ENCODE measurements around the gene VSTM1. TPM values are rescaled to one million over a fixed set of nuclear protein-coding genes. Genes with fewer than 3 reads are reported as not detected.
"Not testable (repeated sequence)": the region's sequence is repeated elsewhere in the genome, so short reads cannot be mapped to it uniquely, and the experiment has no call there.

The VSTM1 gene
- total and polyA plus RNA-seq, 9 donors = 0.19 to 0.53 (median 0.25) TPM; not detected in 3

DNA sequence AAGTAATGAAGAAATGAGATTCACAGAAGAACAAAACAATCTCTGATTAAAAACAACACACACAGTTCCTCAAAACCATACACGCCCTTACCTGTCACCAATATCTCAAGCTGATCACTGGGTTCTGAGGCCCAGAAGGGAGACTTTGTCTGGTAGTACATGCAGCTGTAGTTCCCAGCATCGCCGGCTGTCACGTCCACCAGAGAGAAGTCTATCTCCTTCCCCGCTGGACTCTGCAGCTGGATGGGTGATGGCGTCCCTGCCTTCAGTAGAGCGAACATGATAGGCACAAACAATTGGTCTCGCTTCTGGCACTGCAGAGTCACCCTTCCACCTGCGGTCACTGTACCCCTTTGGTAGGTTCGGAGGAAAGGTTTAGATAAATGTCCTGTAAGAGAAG is 10.1 kb upstream of the VSTM1 start:
- Histone ChIP-seq H3K4me1 (ENCODE audit: control insufficient read depth, insufficient read depth, low read length) (no peaks in the 10 kb centered on the region), H3K27ac (ENCODE audit: low read length) (no peak overlapping the region), H3K4me3 (ENCODE audit: low read length) (no peak overlapping the region), H3K9me3 (replicated peaks; ENCODE audit: control insufficient read depth, low read depth, low read length) (peaks cover 2% of the 10 kb centered on the region), H3K27me3 (ENCODE audit: control insufficient read depth, insufficient read depth, low read length) (no peaks in the 10 kb centered on the region), H3K36me3 (ENCODE audit: control insufficient read depth, insufficient read depth, low read length) (no peaks in the 10 kb centered on the region)
- DNase-seq = no peak
- WGBS (ENCODE audit: insufficient coverage) = 86% methylated on average over 7 of the region's 10 CpGs

DNA sequence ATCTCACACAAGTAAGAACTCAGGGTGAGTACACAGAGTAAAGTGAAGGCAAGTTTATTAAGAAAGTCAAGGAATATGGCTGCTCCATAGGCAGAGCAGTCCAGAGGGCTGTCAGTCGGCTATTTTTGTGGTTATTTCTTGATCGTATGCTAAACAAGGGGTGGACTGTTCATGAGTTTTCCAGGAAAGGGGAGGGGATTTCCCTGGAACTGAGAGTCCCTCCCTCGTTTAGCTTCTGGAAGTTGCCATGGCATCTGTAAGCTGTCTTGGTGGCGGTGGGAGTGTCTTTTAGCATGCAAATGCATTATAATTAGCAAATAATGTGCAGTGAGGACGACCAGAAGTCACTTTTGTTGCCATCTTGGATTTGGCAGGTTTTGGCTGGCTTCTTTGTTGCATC is 5.8 kb upstream of the VSTM1 start:
- Histone ChIP-seq H3K4me1 (ENCODE audit: control insufficient read depth, insufficient read depth, low read length) (no peaks in the 10 kb centered on the region), H3K4me3 (ENCODE audit: low read length) (no peak overlapping the region), H3K9me3 (replicated peaks; ENCODE audit: control insufficient read depth, low read depth, low read length) (peaks cover 2% of the 10 kb centered on the region), H3K27ac (ENCODE audit: low read length) (no peak overlapping the region), H3K27me3 (ENCODE audit: control insufficient read depth, insufficient read depth, low read length) (no peaks in the 10 kb centered on the region), H3K36me3 (ENCODE audit: control insufficient read depth, insufficient read depth, low read length) (no peaks in the 10 kb centered on the region)
- 61% methylated on average over 5 of the region's 5 CpGs for WGBS (ENCODE audit: insufficient coverage)
- DNase-seq = no peak

DNA sequence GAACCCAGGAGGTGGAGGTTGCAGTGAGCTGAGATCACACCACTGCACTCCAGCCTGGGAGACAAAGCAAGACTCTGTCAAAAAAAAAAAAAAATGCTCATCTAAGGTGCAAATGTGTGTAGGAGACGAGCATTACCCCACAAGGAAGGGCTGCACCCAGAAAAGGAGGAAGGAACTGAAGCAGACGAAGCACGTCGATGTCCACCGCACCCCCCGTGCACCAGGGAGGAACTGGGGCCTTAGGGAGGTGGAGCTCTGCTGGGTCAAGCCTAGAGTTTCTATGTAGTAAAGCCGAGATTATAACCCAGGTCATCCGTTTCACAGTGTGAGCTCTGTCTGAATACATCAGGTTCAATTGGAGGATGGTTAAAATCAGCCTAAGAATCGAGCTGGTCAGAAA is 1.1 kb downstream of the VSTM1 start:
- WGBS (ENCODE audit: insufficient coverage) = 67% methylated on average over 9 of the region's 9 CpGs
- DNase-seq = peak; percentile 1
- Histone ChIP-seq H3K9me3 (replicated peaks; ENCODE audit: control insufficient read depth, low read depth, low read length) (no peaks in the 10 kb centered on the region), H3K27me3 (ENCODE audit: control insufficient read depth, insufficient read depth, low read length) (no peaks in the 10 kb centered on the region), H3K27ac (ENCODE audit: low read length) (no peak overlapping the region), H3K4me1 (ENCODE audit: control insufficient read depth, insufficient read depth, low read length) (no peaks in the 10 kb centered on the region), H3K36me3 (ENCODE audit: control insufficient read depth, insufficient read depth, low read length) (no peaks in the 10 kb centered on the region), H3K4me3 (ENCODE audit: low read length) (no peak overlapping the region)

DNA sequence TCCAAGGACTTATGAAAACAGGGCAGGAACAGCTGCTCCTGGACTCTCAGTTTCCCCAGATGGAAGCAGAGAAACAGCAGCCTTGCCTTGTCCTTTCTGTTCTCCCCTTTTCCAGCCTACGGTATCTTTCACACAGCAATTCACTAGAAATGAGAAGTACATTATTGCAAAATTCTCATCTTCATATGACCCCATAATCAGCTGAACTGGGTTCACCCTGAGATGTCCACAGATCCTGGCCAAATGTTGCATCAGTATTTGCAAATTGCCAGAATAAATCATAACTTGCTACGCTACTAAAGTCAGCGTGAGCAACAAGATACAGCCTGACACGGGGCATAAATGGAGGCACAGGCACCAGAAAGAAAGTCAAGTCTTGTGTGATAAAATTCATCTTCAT is 16.1 kb downstream of the VSTM1 start:
- Histone ChIP-seq H3K27me3 (ENCODE audit: control insufficient read depth, insufficient read depth, low read length) (peaks cover 6% of the 10 kb centered on the region), H3K36me3 (ENCODE audit: control insufficient read depth, insufficient read depth, low read length) (no peaks in the 10 kb centered on the region), H3K4me3 (ENCODE audit: low read length) (no peak overlapping the region), H3K27ac (ENCODE audit: low read length) (no peak overlapping the region), H3K4me1 (ENCODE audit: control insufficient read depth, insufficient read depth, low read length) (no peaks in the 10 kb centered on the region), H3K9me3 (replicated peaks; ENCODE audit: control insufficient read depth, low read depth, low read length) (no peaks in the 10 kb centered on the region)
- DNase-seq = no peak
- WGBS (ENCODE audit: insufficient coverage) = 83% methylated on average over 1 of the region's 4 CpGs

DNA sequence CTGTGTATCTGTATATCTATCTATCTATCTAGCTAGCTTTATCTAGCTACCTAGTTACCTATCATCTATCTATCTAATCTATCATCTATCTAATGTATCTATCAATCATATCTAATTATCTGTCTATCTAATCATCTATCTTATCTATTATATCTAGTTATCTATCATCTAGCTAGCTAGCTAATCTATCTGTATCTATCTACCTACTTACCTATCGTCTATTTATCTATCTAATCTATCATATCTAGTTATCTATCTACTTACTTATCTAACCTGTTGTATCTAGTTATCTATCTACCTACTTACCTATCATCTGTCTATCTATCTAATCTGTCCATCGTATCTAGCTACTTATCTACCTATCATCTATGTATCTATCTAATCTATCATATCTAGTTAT is 17.9 kb downstream of the VSTM1 start:
- WGBS (ENCODE audit: insufficient coverage) = no CpG with 5 or more reads among the region's 2 CpGs
- Histone ChIP-seq H3K4me3 (ENCODE audit: low read length) (no peak overlapping the region), H3K36me3 (ENCODE audit: control insufficient read depth, insufficient read depth, low read length) (no peaks in the 10 kb centered on the region), H3K4me1 (ENCODE audit: control insufficient read depth, insufficient read depth, low read length) (no peaks in the 10 kb centered on the region), H3K9me3 (replicated peaks; ENCODE audit: control insufficient read depth, low read depth, low read length) (no peaks in the 10 kb centered on the region), H3K27me3 (ENCODE audit: control insufficient read depth, insufficient read depth, low read length) (peaks cover 6% of the 10 kb centered on the region), H3K27ac (ENCODE audit: low read length) (no peak overlapping the region)
- no peak for DNase-seq

DNA sequence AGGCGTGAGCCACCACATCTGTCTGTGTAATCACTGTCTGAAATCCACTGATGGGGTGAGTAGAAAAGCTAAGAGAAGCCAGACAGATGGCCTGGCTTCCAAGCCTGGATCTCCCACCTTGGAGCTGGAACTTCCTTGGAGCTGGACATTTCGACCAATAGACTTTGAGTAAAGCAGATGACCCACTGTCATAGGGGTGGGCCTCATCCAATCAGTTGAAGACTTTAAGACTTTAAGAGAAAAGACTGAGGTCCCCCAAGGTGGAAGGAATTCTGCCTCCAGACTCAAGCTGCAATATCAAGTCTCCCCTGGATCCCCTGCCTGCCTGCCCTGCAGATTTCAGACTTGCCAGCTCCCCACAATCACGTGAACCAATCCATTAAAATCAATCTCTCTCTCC is 20.7 kb downstream of the VSTM1 start:
- H3K36me3 ChIP-seq (ENCODE audit: control insufficient read depth, insufficient read depth, low read length) = no peaks in the 10 kb centered on the region
- no peak for DNase-seq
- H3K4me3 ChIP-seq (ENCODE audit: low read length) = no peak overlapping the region
- no peak overlapping the region for H3K27ac ChIP-seq (ENCODE audit: low read length)
- WGBS (ENCODE audit: insufficient coverage) = 88% methylated on average over 1 of the region's 3 CpGs
- no peaks in the 10 kb centered on the region for H3K4me1 ChIP-seq (ENCODE audit: control insufficient read depth, insufficient read depth, low read length)
- no peaks in the 10 kb centered on the region for H3K9me3 ChIP-seq (replicated peaks; ENCODE audit: control insufficient read depth, low read depth, low read length)
- peaks cover 6% of the 10 kb centered on the region for H3K27me3 ChIP-seq (ENCODE audit: control insufficient read depth, insufficient read depth, low read length)

DNA sequence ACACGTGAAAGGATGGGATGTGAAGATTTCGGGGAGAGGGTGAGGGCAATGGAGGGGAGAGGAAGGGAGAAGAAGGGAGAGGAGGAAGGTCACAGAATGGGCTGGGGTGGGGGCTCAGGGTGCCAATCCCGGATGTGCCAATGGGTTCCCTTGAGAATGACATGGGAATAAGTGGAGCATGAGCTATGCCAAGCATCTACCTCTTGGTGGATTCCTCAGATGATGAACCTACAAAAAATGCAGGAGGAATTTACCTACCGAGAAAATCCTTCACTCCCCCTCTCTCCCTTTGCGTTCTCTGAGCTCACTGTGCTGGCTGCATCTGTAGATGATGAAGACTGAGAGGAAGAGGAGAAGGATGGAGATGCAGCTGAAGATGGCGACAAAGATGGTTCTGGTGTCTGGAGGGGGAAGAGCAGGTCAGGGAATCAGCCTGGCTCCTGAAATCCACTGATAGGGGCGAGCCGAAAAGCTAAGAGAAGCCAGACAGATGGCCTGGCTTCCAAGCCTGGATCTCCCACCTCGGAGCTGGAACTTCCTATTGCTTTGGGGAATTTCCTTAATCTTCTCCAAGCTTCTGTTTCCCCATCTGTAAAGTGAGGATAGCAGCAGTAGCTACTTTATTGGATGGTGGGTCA is 21.6 kb downstream of the VSTM1 start:
- Histone ChIP-seq H3K4me3 (ENCODE audit: low read length) (no peak overlapping the region), H3K4me1 (ENCODE audit: control insufficient read depth, insufficient read depth, low read length) (no peaks in the 10 kb centered on the region), H3K27ac (ENCODE audit: low read length) (no peak overlapping the region), H3K27me3 (ENCODE audit: control insufficient read depth, insufficient read depth, low read length) (peaks cover 6% of the 10 kb centered on the region), H3K36me3 (ENCODE audit: control insufficient read depth, insufficient read depth, low read length) (no peaks in the 10 kb centered on the region), H3K9me3 (replicated peaks; ENCODE audit: control insufficient read depth, low read depth, low read length) (no peaks in the 10 kb centered on the region)
- WGBS (ENCODE audit: insufficient coverage) = 60% methylated on average over 3 of the region's 9 CpGs
- no peak for DNase-seq

DNA sequence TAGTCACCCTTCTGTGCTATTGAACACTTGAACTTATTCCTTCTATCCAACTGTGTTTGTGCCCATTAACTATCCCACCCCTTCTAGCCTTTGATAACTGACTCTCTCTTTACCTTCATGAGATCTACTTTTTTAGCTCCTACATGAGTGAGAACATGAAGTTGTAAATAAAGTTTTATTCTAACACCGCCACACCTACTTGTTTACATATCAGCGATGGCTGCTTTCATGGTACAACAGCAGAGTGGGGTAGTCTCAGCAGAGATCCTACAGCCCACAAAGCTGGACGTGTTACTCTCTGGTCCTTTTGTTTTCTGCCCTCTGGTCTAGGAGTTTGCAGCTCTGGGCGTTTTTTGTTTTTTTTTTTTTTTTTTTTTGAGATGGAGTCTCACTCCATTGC is 23.7 kb downstream of the VSTM1 start:
- H3K27ac ChIP-seq (ENCODE audit: low read length) = no peak overlapping the region
- no peak for DNase-seq
- H3K9me3 ChIP-seq (replicated peaks; ENCODE audit: control insufficient read depth, low read depth, low read length) = no peaks in the 10 kb centered on the region
- H3K4me3 ChIP-seq (ENCODE audit: low read length) = no peak overlapping the region
- H3K36me3 ChIP-seq (ENCODE audit: control insufficient read depth, insufficient read depth, low read length) = no peaks in the 10 kb centered on the region
- WGBS (ENCODE audit: insufficient coverage) = 100% methylated on average over 2 of the region's 4 CpGs
- peaks cover 6% of the 10 kb centered on the region for H3K27me3 ChIP-seq (ENCODE audit: control insufficient read depth, insufficient read depth, low read length)
- no peaks in the 10 kb centered on the region for H3K4me1 ChIP-seq (ENCODE audit: control insufficient read depth, insufficient read depth, low read length)

DNA sequence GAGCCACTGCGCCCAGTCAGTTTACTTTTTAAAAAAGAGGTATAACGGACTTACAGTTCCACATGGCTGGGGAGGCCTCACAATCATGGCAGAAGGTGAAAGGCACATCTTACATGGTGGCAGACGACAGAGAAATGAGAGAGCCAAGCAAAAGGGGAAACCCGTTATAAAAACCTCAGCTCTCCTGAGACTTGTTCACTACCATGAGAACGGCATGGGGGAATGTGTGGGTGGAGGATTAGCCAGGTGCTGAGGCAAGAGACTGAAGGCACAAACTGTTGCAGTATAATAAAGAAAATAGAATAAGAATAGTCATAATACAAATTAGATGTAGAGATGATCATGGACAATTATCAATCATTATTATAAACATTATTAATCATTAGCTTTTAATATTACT is 27.2 kb downstream of the VSTM1 start:
- not testable (repeated sequence) for H3K27me3 ChIP-seq (ENCODE audit: control insufficient read depth, insufficient read depth, low read length); H3K36me3 ChIP-seq (ENCODE audit: control insufficient read depth, insufficient read depth, low read length); H3K9me3 ChIP-seq (replicated peaks; ENCODE audit: control insufficient read depth, low read depth, low read length); H3K4me1 ChIP-seq (ENCODE audit: control insufficient read depth, insufficient read depth, low read length); H3K4me3 ChIP-seq (ENCODE audit: low read length); H3K27ac ChIP-seq (ENCODE audit: low read length); DNase-seq
- 63% methylated on average over 4 of the region's 5 CpGs for WGBS (ENCODE audit: insufficient coverage)

DNA sequence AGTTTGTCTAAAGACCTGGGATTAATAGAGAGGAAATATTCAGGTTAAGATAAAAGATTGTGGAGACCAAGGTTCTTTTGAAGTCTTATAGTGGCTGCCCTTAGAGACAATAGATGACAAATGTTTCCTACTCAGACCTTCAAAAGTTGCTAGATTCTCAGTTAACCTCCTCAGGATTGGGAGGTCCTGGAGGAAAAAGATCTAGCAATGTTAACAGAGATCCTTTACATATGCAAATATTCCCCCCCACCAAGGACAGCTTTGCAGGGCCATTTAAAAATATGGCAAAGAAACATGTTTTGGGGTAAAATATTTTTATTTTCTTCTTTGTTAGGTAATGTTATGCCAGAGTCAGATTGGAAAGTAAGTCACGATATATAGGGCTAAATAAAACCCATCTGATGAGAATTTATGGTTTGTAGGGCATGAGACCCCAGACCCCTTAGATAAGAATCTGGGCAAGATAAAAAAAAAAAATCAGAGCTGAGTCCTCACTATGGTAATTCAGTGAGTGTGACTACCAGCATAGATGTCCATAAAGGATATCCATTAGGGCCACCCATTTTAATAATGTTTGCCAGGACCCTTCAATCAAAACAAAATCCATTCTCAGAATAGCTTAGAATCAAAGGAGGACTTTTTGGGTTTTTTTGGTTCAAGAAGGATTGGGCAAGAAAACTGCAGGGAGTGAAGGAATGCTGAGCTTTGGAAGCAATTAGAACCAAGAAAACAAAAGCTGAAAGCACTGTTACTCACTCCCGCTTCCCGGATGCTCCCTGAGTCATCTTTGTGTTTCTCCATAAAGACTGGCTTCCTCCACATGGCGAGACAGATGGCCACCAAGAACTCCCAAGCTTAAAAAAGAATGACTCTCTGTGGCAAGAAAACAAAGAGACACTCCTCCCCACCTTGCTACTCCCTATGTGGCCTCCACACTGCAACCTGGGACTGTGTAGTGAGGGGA is 28.2 kb downstream of the VSTM1 start:
- DNase-seq = no peak

More for the DNA sequence above, 28.2 kb downstream of the VSTM1 start:
- H3K27ac ChIP-seq (ENCODE audit: low read length) = no peak overlapping the region
- H3K4me1 ChIP-seq (ENCODE audit: control insufficient read depth, insufficient read depth, low read length) = no peaks in the 10 kb centered on the region
- no CpG with 5 or more reads among the region's 4 CpGs for WGBS (ENCODE audit: insufficient coverage)
- H3K27me3 ChIP-seq (ENCODE audit: control insufficient read depth, insufficient read depth, low read length) = peaks cover 2% of the 10 kb centered on the region
- no peaks in the 10 kb centered on the region for H3K36me3 ChIP-seq (ENCODE audit: control insufficient read depth, insufficient read depth, low read length)
- no peaks in the 10 kb centered on the region for H3K9me3 ChIP-seq (replicated peaks; ENCODE audit: control insufficient read depth, low read depth, low read length)
- no peak overlapping the region for H3K4me3 ChIP-seq (ENCODE audit: low read length)
